OCI-LY3 (cell line): ENCODE data around the gene PXK.
A peak's percentile ranks its signal among the peaks of the same experiment; 100 is the strongest.

Experiments used
- H2AFZ ChIP-seq: fragments of 200-600, 300-600 bp; shearing (Covaris generic); 2 replicates; pipeline ENCODE4 v1.6.0; 2014; ENCODE audit warnings: antibody characterized with exemption, low read depth, low read length
- H3K27ac ChIP-seq: fragments of 200-600, 300-600 bp; sonication (generic); 2 replicates; pipeline ENCODE4 v1.5.1; 2014; ENCODE audit warnings: mild to moderate bottlenecking, low read length, moderate library complexity, mixed read lengths
- H3K27me3 ChIP-seq: fragments of 200-600, 300-600 bp; sonication (generic); 2 replicates; pipeline ENCODE4 v1.6.1; 2014; ENCODE audit warnings: low read depth, low read length, mixed read lengths
- H3K36me3 ChIP-seq: fragments of 200-600, 300-600 bp; sonication (generic); replicated peaks from 2 replicates; pipeline ENCODE3; 2014; ENCODE audit warnings: low read depth, low read length, mixed read lengths
- H3K4me1 ChIP-seq: fragments of 300-600, 200-600 bp; sonication (generic); 2 replicates; pipeline ENCODE4 v1.6.1; 2014; ENCODE audit warnings: low read length, mixed read lengths
- H3K4me2 ChIP-seq: fragments of 200-600, 300-600 bp; sonication (generic); 2 replicates; pipeline ENCODE4 v1.6.1; 2014; ENCODE audit warnings: low read length, mixed read lengths
- H3K4me3 ChIP-seq: fragments of 300-600, 200-600 bp; sonication (generic); 2 replicates; pipeline ENCODE4 v1.5.1; 2014; ENCODE audit warnings: antibody characterized with exemption, mild to moderate bottlenecking, low read length, moderate library complexity
- H3K79me2 ChIP-seq: fragments of 300-600, 200-600 bp; shearing (Covaris generic); 2 replicates; pipeline ENCODE4 v1.6.1; 2014; ENCODE audit warnings: mild to moderate bottlenecking, low read length, mixed read lengths
- H3K9ac ChIP-seq: fragments of 300-600, 200-600 bp; shearing (Covaris generic); 2 replicates; pipeline ENCODE4 v1.6.0; 2014; ENCODE audit warnings: mild to moderate bottlenecking, low read length, moderate library complexity
- H3K9me3 ChIP-seq: fragments of 200-600, 300-600 bp; shearing (Covaris generic); 2 replicates; pipeline ENCODE4 v1.6.1; 2014; ENCODE audit warnings: low read length, mixed read lengths; ENCODE audit not compliant: insufficient read depth
- H4K20me1 ChIP-seq: fragments of 200-600, 300-600 bp; sonication (generic); 2 replicates; pipeline ENCODE4 v1.6.1; 2016; ENCODE audit warnings: low read length, mixed read lengths; ENCODE audit not compliant: insufficient read depth
- CTCF ChIP-seq: fragments of 200-600, 300-600 bp; sonication (generic); IDR thresholded peaks from 2 replicates; pipeline ENCODE4 v1.5.1; 2014; ENCODE audit warnings: antibody characterized with exemption, low read length, low read depth
- EZH2phosphoT487 ChIP-seq: fragments of 200-600 bp; shearing (Covaris generic); IDR thresholded peaks from 2 replicates; pipeline ENCODE4 v1.6.1; 2018; ENCODE audit warnings: antibody characterized with exemption, mixed run types, low read depth

PXK gene

GRCh38 chr3:58427661-58428361 is 95.1 kb downstream of the PXK start:
- Histone ChIP-seq H3K79me2 (peaks cover 11% of the 10 kb centered on the region), H4K20me1 (no peaks in the 10 kb centered on the region), H3K36me3 (peaks cover 67% of the 10 kb centered on the region)

GRCh38 chr3:58429657-58430056 is 97.0 kb downstream of the PXK start:
- H4K20me1 ChIP-seq, result no peaks in the 10 kb centered on the region
- H3K27ac ChIP-seq, result no peak overlapping the region
- no peaks in the 10 kb centered on the region for H3K27me3 ChIP-seq
- no peak overlapping the region for H3K4me3 ChIP-seq
- H3K4me2 ChIP-seq, result no peak overlapping the region
- peaks cover 60% of the 10 kb centered on the region for H3K36me3 ChIP-seq
- H3K4me1 ChIP-seq, result peaks cover 12% of the 10 kb centered on the region
- H3K9me3 ChIP-seq, result no peaks in the 10 kb centered on the region
- H3K9ac ChIP-seq, result no peak overlapping the region
- H2AFZ ChIP-seq, result no peak overlapping the region
- peaks cover 17% of the 10 kb centered on the region for H3K79me2 ChIP-seq
- no peak for TF ChIP-seq EZH2phosphoT487
- TF ChIP-seq CTCF, result no peak

More at GRCh38 chr3:58427661-58428361, 95.1 kb downstream of the PXK start:
- H3K4me3 ChIP-seq, result no peak overlapping the region
- H3K4me1 ChIP-seq, result peaks cover 3% of the 10 kb centered on the region; the same call in 1 of the 2 replicates
- H3K27ac ChIP-seq, result no peak overlapping the region
- H3K9me3 ChIP-seq, result no peaks in the 10 kb centered on the region
- no peak for TF ChIP-seq CTCF
- H3K9ac ChIP-seq, result no peak overlapping the region
- no peak overlapping the region for H2AFZ ChIP-seq
- H3K27me3 ChIP-seq, result no peaks in the 10 kb centered on the region
- H3K4me2 ChIP-seq, result no peak overlapping the region

- H3K4me3 ChIP-seq, result peak overlapping the region; percentile 85
- H3K79me2 ChIP-seq, result peaks cover 17% of the 10 kb centered on the region
Measured at GRCh38 chr3:58432905-58433304, 100.2 kb downstream of the PXK start.

More at GRCh38 chr3:58432905-58433304, 100.2 kb downstream of the PXK start:
- Histone ChIP-seq H2AFZ (peak overlapping the region; percentile 61; the same call in 1 of the 2 replicates), H3K9me3 (no peaks in the 10 kb centered on the region), H4K20me1 (no peaks in the 10 kb centered on the region), H3K36me3 (peaks cover 40% of the 10 kb centered on the region), H3K9ac (peak overlapping the region; percentile 77), H3K4me1 (peaks cover 12% of the 10 kb centered on the region), H3K27me3 (no peaks in the 10 kb centered on the region), H3K27ac (peak overlapping the region; percentile 50; the same call in 1 of the 2 replicates), H3K4me2 (peak overlapping the region; percentile 79)
- TF ChIP-seq CTCF (no peak), EZH2phosphoT487 (no peak)
